H54 (cell line): ENCODE measurements around the gene TMEM92.
A peak's percentile ranks its signal among the peaks of the same experiment; 100 is the strongest.
"Not testable (repeated sequence)": the region's sequence is repeated elsewhere in the genome, so short reads cannot be mapped to it uniquely, and the experiment has no call there.

Experiments used
- DNase-seq: peaks from one replicate; pipeline ENCODE4 v3.0.0; 2011; ENCODE audit warnings: low spot score, mixed read lengths; ENCODE audit not compliant: insufficient read length
- FAIRE-seq: peaks from 3 replicates; lab custom pipeline; 2011; peaks lifted over from hg19 to GRCh38; lab: Jason Lieb, UNC
- POLR2A ChIP-seq: IDR thresholded peaks from 2 replicates; pipeline ENCODE4 v1.6.1; 2011; ENCODE audit warnings: low read depth, mild to moderate bottlenecking, low read length

The TMEM92 gene

DNA sequence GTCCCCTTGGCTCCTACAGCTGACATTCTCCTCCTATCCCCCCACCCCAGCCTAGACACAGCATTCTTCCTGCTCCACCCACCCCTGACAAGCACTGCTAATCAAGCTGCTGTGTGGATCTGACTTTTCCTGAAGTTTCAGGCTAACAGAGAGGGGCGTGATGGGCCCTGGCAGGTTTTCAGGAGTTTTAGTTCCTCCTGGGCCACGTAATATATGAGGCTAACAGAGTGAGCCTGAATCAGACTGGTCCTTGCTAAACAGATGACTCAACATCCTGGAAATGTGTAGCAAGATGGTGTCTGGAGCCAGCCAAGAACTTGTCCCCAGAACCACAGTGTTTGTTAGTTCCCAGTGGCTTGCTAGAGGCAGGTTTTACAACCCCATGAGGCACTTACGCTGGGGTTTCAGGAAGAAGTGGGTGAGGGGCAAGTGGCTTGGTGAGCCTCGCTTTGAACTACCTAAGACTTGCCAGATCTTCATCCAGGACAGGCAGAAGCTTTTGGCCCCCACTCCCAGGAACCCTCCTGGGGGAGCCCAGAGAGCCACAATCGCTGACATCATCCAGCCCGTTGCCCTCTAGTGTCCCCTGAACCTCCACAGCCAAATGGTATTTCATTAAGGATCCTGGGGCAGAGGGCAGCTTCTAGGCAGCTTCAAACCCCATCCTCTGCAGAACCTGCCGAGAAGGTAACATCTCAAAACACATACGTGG lies 15.9 kb downstream of the TMEM92 start:
- peak; percentile 37 for TF ChIP-seq POLR2A
- peak; percentile 89 for DNase-seq
- peak; percentile 93 for FAIRE-seq

DNA sequence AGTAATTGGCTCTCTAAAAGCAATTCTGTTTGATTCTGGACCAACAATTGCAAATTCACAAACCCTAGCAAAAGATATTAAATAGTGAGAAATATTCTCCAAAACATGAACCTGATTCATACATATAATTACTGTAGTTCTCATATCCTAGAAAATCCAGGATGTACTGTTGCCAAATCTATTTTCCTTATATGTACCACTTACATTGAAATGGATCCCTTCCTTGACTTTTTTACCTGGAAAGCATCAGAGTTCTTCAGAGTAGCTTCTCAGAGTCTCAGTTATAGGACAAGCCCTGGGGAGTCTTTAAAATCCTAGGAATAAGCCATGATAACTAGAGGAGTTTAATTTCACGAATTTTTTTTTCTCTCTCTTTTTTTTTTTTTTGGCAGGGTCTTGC lies 16.7 kb downstream of the TMEM92 start:
- no peak for FAIRE-seq
- TF ChIP-seq POLR2A = no peak
- no peak for DNase-seq

- no peak for FAIRE-seq
These were observed 18.2 kb downstream of the TMEM92 start for GRCh38 chr17:50292465-50292864.

DNA sequence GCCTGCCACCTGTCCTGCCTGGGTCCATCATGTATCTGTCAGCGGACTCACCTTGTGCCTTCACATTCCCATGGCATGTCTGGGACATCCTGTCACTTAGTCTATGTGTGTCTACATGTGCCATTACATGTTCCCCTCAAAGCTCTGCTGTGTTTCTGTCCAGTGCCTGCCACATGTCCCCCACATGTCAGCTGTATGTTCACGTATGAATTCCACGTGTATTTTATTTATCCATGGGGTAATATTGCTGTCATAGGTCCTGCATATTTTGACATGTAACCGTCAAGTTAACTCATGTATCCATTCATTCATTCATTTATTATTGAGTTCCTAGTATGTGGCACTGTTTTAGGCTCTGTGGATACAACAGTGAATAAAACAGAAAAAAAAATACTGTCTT lies 20.8 kb downstream of the TMEM92 start:
- FAIRE-seq (no peak), DNase-seq (no peak)
- no peak for TF ChIP-seq POLR2A

More at GRCh38 chr17:50292465-50292864, 18.2 kb downstream of the TMEM92 start:
- no peak for DNase-seq
- TF ChIP-seq POLR2A = no peak

DNA sequence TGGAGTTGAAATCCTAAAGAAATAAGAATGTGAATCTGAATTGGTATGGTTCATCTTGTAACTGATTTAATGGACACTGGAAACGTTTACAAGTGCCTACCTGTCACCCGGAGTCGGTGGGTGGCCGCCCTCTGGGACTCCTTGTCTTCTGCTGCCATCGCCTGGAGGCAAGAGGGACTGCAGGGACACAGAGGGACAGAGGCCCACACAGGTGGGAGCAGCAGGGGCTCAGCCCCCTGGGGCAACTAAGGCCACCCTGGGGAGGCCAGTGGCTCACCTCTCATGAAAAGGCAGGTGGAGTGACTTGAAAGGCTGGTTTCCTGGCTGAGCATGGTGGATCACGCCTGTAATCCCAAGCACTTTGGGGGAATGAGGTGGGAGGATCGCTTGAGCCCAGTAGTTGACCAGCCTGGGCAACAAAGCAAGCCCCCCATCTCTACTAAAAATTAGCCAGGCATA lies 23.2 kb downstream of the TMEM92 start:
- DNase-seq (peak; percentile 86), FAIRE-seq (no peak)
- no peak for TF ChIP-seq POLR2A

DNA sequence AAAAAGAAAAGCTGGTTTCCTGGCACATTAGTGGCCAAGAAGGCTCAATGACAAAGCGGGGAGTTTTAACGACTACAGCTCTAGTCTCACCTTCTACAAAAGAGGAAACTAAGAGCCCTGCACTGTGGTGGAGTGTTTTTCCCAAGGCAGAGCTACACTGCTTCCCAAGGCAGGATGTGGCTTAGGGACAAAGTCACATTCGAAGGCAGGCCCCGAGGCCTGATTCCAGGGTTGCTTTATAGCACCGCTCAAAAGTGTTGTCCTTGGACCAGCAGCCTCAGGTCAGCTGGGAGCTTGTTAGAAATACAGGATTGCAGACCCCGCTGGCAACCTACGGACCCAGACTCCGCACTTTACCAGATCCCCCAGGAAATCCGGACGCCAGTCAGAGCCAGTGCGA lies 23.8 kb downstream of the TMEM92 start:
- FAIRE-seq (no peak), DNase-seq (no peak)
- no peak for TF ChIP-seq POLR2A

GRCh38 chr17:50299776-50300175 lies 25.5 kb downstream of the TMEM92 start:
- TF ChIP-seq POLR2A = no peak
- DNase-seq (no peak), FAIRE-seq (no peak)

DNA sequence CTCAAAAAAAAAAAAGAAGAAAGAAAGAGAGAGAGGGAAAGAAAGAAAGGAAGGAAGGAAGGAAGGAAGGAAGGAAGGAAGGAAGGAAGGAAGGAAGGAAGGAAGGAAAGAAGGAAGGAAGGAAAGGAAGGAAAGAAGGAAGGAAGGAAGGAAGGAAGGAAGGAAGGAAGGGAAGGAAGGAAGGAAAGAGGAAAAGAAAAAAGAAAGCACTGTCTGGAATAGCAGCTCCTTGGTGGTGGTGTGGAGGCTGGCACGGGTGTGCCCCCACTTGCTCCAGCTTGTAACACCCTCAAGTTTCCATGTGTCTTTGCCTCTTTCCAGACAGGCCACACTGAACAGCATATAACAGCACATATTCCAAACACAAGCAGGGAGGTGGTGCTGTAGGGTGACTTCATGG lies 26.6 kb downstream of the TMEM92 start:
- FAIRE-seq, DNase-seq: not testable (repeated sequence)

GRCh38 chr17:50301891-50302584 lies 27.8 kb downstream of the TMEM92 start:
- TF ChIP-seq POLR2A = no peak
- DNase-seq = no peak
- no peak for FAIRE-seq

- no peak for DNase-seq
- no peak for FAIRE-seq
- TF ChIP-seq POLR2A = no peak
These were observed 28.8 kb downstream of the TMEM92 start for GRCh38 chr17:50303051-50303450.

GRCh38 chr17:50303596-50303995 lies 29.3 kb downstream of the TMEM92 start:
- no peak for TF ChIP-seq POLR2A
- no peak for DNase-seq
- no peak for FAIRE-seq

GRCh38 chr17:50304781-50305404 lies 30.6 kb downstream of the TMEM92 start:
- DNase-seq = no peak
- no peak for FAIRE-seq
- TF ChIP-seq POLR2A = no peak

GRCh38 chr17:50307654-50308053 lies 33.4 kb downstream of the TMEM92 start:
- FAIRE-seq (no peak), DNase-seq (no peak)
- TF ChIP-seq POLR2A = no peak

DNA sequence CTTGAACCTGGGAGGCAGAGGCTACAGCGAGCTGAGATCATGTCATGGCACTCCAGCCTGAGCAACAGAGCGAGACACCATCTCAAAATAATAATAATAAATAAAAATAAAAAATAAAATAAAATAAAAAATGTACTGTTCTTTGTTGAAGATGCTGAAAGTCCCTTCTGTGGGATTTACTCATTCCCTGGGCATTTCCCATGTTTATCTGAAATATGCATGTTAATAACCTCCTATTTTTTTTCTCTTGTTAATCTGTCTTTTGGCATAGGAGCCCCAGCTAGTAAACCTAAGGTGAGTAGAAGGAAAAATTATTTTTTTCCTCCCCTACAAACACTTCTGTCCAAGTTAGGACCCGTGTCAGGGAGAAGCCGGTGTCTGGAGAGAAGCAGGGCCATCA lies 34.4 kb downstream of the TMEM92 start:
- FAIRE-seq = no peak
- no peak for TF ChIP-seq POLR2A
- DNase-seq = no peak
